Prostate gland (tissue), 2 donors: ENCODE results near the gene RAB28.

Source experiments
- CTCF ChIP-seq, 4 experiments: fragments of 200-600 bp in 2 of 4; fragments of 450-650 bp in 2 of 4; sonication (generic) in 2 of 4; IDR thresholded peaks; 1 replicate in 3 of 4; 2 replicates in 1 of 4; pipeline ENCODE4 v1.5.1; 2016 to 2019; ENCODE audit warnings: antibody characterized with exemption in 4 of 4, mild to moderate bottlenecking in 2 of 4, moderate library complexity in 2 of 4
- POLR2A ChIP-seq: fragments of 450-650 bp; IDR thresholded peaks from one replicate; pipeline ENCODE4 v1.6.1; 2016; ENCODE audit warnings: antibody characterized with exemption, mild to moderate bottlenecking
- POLR2AphosphoS5 ChIP-seq: sonication (generic); formaldehyde crosslinking; IDR thresholded peaks from one replicate; pipeline ENCODE4 v1.6.1; 2017; ENCODE audit warnings: antibody characterized with exemption

- TF ChIP-seq CTCF (IDR thresholded peaks at IDR 0.05) (no peak), POLR2A (no peak), POLR2AphosphoS5 (no peak)
Observed at GRCh38 chr4:13449590-13449989, 34.5 kb downstream of the RAB28 start.
